ENCODE data around the gene PRUNE1. TPM values are rescaled to one million over a fixed set of nuclear protein-coding genes. Genes with fewer than 3 reads are reported as not detected.

The PRUNE1 gene
- polyA plus RNA-seq, 2 of the 4 experiments (the other 2 are of a cell fraction), result 11.9 to 27.5 TPM

DNA sequence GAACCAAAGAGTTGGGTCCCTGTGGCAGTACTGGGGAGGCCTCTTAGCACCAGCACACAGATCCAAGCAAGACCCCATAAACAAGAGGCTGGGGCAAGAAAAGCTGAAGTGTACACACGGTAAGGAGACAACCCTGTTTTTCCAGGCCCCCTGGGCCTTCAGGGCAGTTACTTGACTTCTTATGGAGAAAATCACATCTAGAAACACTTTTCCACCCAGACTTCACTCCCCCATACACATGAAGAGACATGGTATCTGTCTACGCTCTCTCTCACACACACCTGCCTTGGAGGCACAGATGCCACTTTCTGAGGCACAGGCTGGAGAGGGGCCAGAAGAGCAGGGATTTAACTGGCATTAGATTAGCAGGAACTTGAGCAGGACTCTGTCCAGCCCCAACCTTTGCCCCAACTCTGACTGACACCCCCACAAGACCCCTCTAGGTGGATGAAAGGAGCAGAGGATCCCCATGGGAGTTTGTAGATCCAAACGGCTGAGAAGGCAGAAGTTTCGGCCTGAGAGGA lies 35.8 kb upstream of the PRUNE1 start:
- CTCF ChIA-PET, result interaction anchor here (0.6 to 26.8 kb wide), 2 partner anchors 23 to 307 kb away, joined by 3 to 586 read pairs; partner anchors contain the start of gene MINDY1
- FAIRE-seq, result no peak
- H3K27ac ChIP-seq, result peak overlapping the region; percentile 98 to 100
- H3K9me3 ChIP-seq, result no peaks in the 10 kb centered on the region
- peak overlapping the region; percentile 90 for H3K4me3 ChIP-seq
- no peak for DNase-seq (ENCODE audit: low read depth in 1 of 2, low spot score in 1 of 2)
- POLR2A ChIA-PET, result no interaction called here
- H3K4me2 ChIP-seq, result peak overlapping the region; percentile 95
- peaks cover 62% of the 10 kb centered on the region for H3K4me1 ChIP-seq
- no peak for TF ChIP-seq BHLHE40 (IDR thresholded peaks at IDR 0.05; ENCODE audit: low read depth, low read length)
- no peak for TF ChIP-seq RAD21 (conservative IDR thresholded peaks at IDR 0.05 in 1 of 2, IDR thresholded peaks at IDR 0.05 in 1 of 2)
- no peak for TF ChIP-seq NPAS2 (CRISPR knock-in tag; IDR thresholded peaks at IDR 0.05; ENCODE audit: borderline replicate concordance)
- no peak for TF ChIP-seq RARB (CRISPR knock-in tag; IDR thresholded peaks at IDR 0.05)
- TF ChIP-seq, protein P1, sequence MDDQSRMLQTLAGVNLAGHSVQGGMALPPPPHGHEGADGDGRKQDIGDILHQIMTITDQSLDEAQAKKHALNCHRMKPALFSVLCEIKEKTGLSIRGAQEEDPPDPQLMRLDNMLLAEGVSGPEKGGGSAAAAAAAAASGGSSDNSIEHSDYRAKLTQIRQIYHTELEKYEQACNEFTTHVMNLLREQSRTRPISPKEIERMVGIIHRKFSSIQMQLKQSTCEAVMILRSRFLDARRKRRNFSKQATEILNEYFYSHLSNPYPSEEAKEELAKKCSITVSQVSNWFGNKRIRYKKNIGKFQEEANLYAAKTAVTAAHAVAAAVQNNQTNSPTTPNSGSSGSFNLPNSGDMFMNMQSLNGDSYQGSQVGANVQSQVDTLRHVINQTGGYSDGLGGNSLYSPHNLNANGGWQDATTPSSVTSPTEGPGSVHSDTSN (IDR thresholded peaks at IDR 0.05), result no peak
- no peak for TF ChIP-seq CHD2 (IDR thresholded peaks at IDR 0.05; ENCODE audit: low read length, partially characterized antibody)
- no peak for TF ChIP-seq ZC3H11A (IDR thresholded peaks at IDR 0.05)
- TF ChIP-seq, protein P2, sequence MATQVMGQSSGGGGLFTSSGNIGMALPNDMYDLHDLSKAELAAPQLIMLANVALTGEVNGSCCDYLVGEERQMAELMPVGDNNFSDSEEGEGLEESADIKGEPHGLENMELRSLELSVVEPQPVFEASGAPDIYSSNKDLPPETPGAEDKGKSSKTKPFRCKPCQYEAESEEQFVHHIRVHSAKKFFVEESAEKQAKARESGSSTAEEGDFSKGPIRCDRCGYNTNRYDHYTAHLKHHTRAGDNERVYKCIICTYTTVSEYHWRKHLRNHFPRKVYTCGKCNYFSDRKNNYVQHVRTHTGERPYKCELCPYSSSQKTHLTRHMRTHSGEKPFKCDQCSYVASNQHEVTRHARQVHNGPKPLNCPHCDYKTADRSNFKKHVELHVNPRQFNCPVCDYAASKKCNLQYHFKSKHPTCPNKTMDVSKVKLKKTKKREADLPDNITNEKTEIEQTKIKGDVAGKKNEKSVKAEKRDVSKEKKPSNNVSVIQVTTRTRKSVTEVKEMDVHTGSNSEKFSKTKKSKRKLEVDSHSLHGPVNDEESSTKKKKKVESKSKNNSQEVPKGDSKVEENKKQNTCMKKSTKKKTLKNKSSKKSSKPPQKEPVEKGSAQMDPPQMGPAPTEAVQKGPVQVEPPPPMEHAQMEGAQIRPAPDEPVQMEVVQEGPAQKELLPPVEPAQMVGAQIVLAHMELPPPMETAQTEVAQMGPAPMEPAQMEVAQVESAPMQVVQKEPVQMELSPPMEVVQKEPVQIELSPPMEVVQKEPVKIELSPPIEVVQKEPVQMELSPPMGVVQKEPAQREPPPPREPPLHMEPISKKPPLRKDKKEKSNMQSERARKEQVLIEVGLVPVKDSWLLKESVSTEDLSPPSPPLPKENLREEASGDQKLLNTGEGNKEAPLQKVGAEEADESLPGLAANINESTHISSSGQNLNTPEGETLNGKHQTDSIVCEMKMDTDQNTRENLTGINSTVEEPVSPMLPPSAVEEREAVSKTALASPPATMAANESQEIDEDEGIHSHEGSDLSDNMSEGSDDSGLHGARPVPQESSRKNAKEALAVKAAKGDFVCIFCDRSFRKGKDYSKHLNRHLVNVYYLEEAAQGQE (IDR thresholded peaks at IDR 0.05), result no peak
- TF ChIP-seq, protein P3, sequence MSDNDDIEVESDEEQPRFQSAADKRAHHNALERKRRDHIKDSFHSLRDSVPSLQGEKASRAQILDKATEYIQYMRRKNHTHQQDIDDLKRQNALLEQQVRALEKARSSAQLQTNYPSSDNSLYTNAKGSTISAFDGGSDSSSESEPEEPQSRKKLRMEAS (IDR thresholded peaks at IDR 0.05), result no peak
- no peak for ATAC-seq
- 57% methylated on average over 4 of the region's 4 CpGs for WGBS (ENCODE audit: missing lambda C conversion rate)

DNA sequence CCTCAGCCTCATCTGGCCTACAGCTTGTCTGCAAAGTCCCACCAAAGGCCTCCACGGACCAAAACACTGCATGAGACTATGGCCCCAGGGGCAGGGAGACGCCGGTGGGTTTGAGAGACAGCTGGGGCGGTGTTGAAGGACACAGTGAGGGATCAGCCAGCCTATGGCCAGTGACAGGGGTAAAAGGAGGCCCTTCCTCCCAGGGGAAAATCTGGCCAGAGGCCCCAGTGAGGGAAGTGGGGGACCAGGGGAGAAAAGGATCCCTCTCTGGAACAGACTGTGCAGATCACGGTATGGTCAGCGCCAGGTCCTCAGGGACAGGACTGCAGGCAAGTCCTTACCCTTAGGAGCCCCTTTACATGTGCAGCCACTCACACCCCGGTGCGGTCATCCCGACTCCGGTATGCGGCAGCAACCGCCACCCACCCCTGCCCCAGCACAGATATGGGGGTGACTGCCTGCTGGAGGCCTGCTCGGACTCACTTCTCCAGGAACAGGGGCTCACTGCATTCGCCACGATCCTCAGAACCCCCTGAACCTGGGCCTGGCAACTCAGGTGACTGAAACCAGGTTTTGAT lies 34.9 kb upstream of the PRUNE1 start:
- ChIA-PET CTCF (interaction anchor here (1.0 to 26.8 kb wide), 5 partner anchors 8 to 160 kb away, joined by 3 to 586 read pairs (median 8); partner anchors contain the start of genes ANXA9 and MINDY1), POLR2A (no interaction called here)
- WGBS (ENCODE audit: missing lambda C conversion rate), result 19% methylated on average over 13 of the region's 15 CpGs
- Histone ChIP-seq H3K4me3 (peak overlapping the region; percentile 90), H3K27ac (peak overlapping the region; percentile 98 to 100), H3K4me1 (peaks cover 71% of the 10 kb centered on the region), H3K4me2 (peak overlapping the region; percentile 95), H3K9me3 (no peaks in the 10 kb centered on the region)
- TF ChIP-seq, protein P1 (IDR thresholded peaks at IDR 0.05), result no peak
- TF ChIP-seq CBX8 (IDR thresholded peaks at IDR 0.05), result no peak
- FAIRE-seq (no peak), ATAC-seq (peak in 1 of 2 experiments; percentile 3; a peak in 3 of 6 replicates), DNase-seq (ENCODE audit: low read depth in 1 of 2, low spot score in 1 of 2) (no peak)

DNA sequence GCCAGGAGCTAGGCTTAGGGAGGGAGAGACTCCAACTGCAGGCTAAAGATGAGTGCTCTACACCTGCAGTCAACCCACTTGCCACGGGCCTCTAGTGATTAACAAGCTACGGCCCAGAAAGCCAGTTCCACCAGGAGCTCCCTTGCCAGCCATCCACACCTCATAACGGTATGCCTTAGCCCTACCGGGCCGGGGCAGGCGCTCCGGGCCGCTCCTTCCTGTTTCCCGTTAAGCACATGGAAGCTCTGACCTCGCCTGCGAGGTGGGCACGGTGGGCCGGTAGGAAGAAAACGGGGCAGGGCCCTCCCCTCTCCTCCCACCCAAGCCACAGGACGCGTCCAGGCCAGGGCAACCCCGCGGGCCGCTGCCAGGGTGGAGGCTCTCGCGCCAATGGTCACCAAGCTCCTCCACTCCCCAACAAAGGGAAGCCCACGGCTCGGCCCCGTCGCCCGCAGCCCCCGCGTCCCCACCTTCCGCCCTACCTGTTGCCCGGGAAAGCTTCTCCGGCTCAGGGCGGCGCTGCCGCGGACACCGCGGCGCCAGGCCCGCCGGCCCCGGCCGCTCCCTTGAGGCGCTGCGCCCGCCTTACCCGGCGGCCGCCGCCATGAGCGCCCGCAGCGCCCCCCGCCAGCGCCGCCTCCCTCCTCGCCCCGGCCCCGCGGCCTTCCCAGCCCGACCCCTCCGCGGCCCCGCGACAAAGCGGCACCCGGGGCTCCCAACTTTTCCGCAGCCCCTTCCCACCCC lies 34.2 kb upstream of the PRUNE1 start:
- CTCF ChIA-PET, result interaction anchor here (1.0 to 26.8 kb wide), 5 partner anchors 9 to 161 kb away, joined by 3 to 586 read pairs (median 8); partner anchors contain the start of genes ANXA9 and MINDY1

More for the DNA sequence above, 34.2 kb upstream of the PRUNE1 start:
- WGBS (ENCODE audit: missing lambda C conversion rate), result 3% methylated on average over 20 of the region's 67 CpGs
- no peaks in the 10 kb centered on the region for H3K9me3 ChIP-seq
- POLR2A ChIA-PET, result interaction anchor here (0.9 kb wide), 1 partner anchor 8 kb away, joined by 3 read pairs; no protein-coding TSS in a partner anchor
- peak overlapping the region; percentile 95 for H3K4me2 ChIP-seq
- DNase-seq (ENCODE audit: low read depth in 1 of 2, low spot score in 1 of 2) (no peak), FAIRE-seq (no peak), ATAC-seq (peak; percentile 5 to 32)
- H3K4me1 ChIP-seq, result peaks cover 75% of the 10 kb centered on the region
- peak overlapping the region; percentile 98 to 100 for H3K27ac ChIP-seq
- TF ChIP-seq MYC (IDR thresholded peaks at IDR 0.05; ENCODE audit: borderline replicate concordance, low read length) (0 out of 2 replicates have a peak, but pooled peaks have one; percentile 21), PHF8 (IDR thresholded peaks at IDR 0.05; ENCODE audit: borderline replicate concordance, low read depth) (0 out of 2 replicates have a peak, but pooled peaks have one; percentile 35), JUN (IDR thresholded peaks at IDR 0.05) (no peak)
- TF ChIP-seq, protein P1 (IDR thresholded peaks at IDR 0.05), result no peak
- TF ChIP-seq, protein P4, sequence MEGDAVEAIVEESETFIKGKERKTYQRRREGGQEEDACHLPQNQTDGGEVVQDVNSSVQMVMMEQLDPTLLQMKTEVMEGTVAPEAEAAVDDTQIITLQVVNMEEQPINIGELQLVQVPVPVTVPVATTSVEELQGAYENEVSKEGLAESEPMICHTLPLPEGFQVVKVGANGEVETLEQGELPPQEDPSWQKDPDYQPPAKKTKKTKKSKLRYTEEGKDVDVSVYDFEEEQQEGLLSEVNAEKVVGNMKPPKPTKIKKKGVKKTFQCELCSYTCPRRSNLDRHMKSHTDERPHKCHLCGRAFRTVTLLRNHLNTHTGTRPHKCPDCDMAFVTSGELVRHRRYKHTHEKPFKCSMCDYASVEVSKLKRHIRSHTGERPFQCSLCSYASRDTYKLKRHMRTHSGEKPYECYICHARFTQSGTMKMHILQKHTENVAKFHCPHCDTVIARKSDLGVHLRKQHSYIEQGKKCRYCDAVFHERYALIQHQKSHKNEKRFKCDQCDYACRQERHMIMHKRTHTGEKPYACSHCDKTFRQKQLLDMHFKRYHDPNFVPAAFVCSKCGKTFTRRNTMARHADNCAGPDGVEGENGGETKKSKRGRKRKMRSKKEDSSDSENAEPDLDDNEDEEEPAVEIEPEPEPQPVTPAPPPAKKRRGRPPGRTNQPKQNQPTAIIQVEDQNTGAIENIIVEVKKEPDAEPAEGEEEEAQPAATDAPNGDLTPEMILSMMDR (IDR thresholded peaks at IDR 0.05), result peak; percentile 22; the same call in 2 of the 3 replicates
- H3K4me3 ChIP-seq, result peak overlapping the region; percentile 90
